Activated naive CD4-positive, alpha-beta T cell treated with anti-CD3 and anti-CD28 coated beads, Interleukin-2, amount 50 U/mL, for 72 hours (primary cell): Measurements from ENCODE around the gene MCM3. TPM values are rescaled to one million over a fixed set of nuclear protein-coding genes. Genes with fewer than 3 reads are reported as not detected.

Experiments used
- ATAC-seq, 2 donors: fragments of 150-1000 bp; cut with Tn5 transposase; 2 replicates each; pipeline ENCODE4 v1.10.0; 2021; ENCODE audit warnings: mild to moderate bottlenecking in 2 of 2, moderate library complexity in 2 of 2
- DNase-seq, 2 donors: peaks; one replicate each; pipeline ENCODE4 v3.0.0; 2021 to 2022; ENCODE audit warnings: low spot score in 2 of 2
- H3K27ac Mint-ChIP-seq, 2 donors: one replicate each; pipeline ENCODE4 v1.8.0; 2022; ENCODE audit warnings: mild to moderate bottlenecking in 2 of 2, mixed read lengths in 2 of 2
- H3K36me3 Mint-ChIP-seq, 2 donors: one replicate each; pipeline ENCODE4 v1.8.0; 2022; ENCODE audit warnings: mixed read lengths in 2 of 2
- H3K9me3 Mint-ChIP-seq, 2 donors: one replicate each; pipeline ENCODE4 v1.8.0; 2022; ENCODE audit warnings: mixed read lengths in 2 of 2
- total RNA-seq, 2 donors: library from RNA; stranded (reverse); gene quantifications; one replicate each; pipeline ENCODE4 v1.2.3, GENCODE V29; 2022

Gene MCM3
- total RNA-seq, 2 donors from 2014 or later: 239 to 276 TPM

DNA sequence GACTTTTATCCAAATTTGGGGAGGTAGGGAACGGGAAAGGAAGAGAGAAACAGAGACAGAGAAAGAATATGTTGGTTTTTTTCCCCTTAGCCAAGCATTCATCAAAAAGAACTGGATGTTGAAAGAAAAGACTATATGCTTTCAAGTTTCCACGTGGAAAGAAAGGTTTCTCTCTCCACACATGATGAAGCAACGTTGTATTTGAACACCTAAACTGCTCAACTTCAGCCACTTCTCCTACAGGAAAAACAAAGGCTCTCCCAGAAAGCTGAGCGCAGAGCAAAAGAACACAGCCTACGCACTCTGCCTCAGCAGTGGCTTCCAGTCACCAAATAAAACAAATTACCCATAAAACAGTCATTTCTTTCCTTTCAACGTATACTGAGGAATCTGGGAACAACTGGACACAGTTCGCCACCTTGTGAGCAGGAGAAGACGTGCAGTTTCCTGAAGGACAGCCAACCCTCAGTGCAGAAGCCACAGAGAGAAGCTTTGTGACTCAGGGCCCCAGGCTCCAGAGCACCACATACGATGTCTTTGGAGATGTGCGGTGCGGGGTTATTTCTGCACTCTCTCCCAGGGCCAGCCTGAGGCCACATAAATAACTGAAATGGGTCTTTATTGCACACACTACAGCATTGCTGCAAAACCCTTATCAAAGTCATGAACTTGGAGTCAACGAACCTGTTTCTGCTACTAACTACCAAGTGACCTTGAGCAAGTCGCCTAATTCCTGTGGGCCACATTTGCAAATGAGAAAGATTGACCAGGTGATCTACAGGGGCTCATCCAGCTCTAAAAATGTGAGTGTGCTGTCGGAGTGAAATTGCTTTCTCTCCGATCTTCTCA lies 50.3 kb downstream of the MCM3 start:
- H3K27ac Mint-ChIP-seq: no peak overlapping the region
- DNase-seq (peak in 1 of 2 donors; percentile 33), ATAC-seq (peak; percentile 54 to 77)
- H3K36me3 Mint-ChIP-seq: no peaks in the 10 kb centered on the region
- no peaks in the 10 kb centered on the region for H3K9me3 Mint-ChIP-seq

DNA sequence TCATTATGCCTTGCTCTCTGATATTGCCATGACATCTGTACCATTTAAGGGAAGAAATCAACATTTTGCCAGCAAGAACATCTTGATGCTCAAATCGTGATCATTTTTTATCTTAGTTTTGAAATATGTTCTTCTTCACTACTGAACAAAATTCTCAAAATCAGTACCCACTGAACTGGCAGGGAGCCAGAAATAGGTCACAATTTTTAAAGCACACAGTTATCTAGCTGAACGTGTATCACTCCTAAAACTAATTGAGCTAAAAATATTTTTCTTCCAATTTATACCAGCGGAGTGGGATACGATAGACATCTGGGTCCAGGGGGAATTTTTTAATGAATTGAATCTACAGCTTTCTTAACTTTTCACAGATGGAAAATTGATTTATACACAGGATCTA lies 51.5 kb downstream of the MCM3 start:
- Mint-ChIP-seq H3K27ac (no peak overlapping the region), H3K9me3 (no peaks in the 10 kb centered on the region), H3K36me3 (no peaks in the 10 kb centered on the region)
- DNase-seq (no peak), ATAC-seq (no peak)

DNA sequence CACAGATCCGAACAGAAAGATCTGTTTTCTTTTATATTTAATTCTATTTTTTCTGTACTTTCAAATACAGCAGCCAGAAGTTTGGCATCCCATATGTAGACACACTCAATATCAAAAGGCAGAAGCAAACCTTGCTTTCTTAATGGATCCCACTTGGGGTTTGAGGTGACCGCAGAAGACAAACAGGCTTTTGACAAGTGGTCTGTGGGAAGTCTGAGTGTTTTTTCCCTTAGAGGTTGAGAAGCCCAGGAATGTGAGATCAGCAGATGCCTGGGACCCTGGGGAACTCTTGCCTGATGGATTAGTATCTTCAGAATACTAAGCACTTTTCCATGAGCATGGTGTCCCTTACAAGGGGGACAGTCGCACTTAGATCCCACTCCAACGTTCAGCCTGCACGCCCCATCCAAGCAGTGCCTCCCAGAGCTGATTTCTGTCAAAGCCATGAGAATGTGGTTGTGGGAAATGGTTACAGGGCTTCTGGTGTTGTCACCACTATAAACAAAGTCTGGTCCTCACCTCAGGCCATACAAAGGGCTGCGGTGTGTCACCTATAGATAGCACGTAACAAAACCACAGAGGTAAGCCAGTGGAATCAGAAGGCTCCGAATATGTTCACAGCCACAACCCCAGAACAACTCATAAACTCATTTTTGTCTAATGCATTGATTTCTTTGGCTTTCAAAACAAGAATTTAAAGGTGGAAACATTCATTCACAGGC lies 53.0 kb downstream of the MCM3 start:
- Mint-ChIP-seq H3K9me3 (no peaks in the 10 kb centered on the region), H3K36me3 (no peaks in the 10 kb centered on the region), H3K27ac (no peak overlapping the region)
- peak; percentile 60 to 66 for DNase-seq
- ATAC-seq: peak; percentile 61 to 84

DNA sequence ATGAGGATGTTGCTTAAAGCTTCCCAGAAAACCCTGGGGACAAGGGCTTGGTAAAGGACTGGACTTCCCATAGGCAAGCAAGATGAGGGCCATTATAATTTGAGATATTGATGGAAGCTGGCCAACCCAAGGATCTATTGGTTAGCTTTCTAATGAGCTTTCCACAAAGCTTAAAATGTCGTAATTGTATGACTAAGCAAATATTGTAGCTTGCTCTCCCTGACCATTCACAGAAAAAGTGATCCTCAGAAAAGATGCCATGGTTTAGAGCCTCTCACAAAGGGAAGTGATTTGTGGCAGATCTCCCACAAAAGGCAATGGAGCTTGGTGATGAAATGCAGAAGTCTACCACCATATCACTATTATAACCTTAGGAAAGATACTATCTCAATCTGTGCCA lies 53.9 kb downstream of the MCM3 start:
- H3K36me3 Mint-ChIP-seq: no peaks in the 10 kb centered on the region
- no peak for ATAC-seq
- H3K9me3 Mint-ChIP-seq: no peaks in the 10 kb centered on the region

DNA sequence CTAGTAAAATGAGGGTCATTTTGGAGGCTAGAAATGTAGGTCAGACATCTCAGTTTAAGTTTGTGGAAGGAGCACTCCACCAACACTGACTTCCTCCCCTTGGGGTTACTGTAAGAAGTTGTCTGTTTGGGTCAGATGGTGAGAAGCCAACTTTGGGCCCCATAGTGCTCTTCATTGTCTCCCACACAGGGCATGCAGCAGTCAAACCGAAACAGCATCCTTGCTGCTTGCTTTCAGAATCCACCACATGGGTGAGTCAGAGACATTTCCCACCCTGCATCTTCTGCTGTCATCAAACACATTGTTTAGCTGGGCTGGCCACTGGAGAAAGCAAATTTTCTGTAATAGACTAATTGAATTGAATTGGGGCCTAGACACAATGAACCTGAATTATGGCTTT lies 57.0 kb downstream of the MCM3 start:
- peak; percentile 69 to 77 for DNase-seq
- no peaks in the 10 kb centered on the region for H3K9me3 Mint-ChIP-seq
- peak overlapping the region in 1 of 2 donors; percentile 8 for H3K27ac Mint-ChIP-seq
- ATAC-seq: peak; percentile 91 to 96
- no peaks in the 10 kb centered on the region for H3K36me3 Mint-ChIP-seq

More for the DNA sequence above, 53.9 kb downstream of the MCM3 start:
- no peak overlapping the region for H3K27ac Mint-ChIP-seq
- no peak for DNase-seq

DNA sequence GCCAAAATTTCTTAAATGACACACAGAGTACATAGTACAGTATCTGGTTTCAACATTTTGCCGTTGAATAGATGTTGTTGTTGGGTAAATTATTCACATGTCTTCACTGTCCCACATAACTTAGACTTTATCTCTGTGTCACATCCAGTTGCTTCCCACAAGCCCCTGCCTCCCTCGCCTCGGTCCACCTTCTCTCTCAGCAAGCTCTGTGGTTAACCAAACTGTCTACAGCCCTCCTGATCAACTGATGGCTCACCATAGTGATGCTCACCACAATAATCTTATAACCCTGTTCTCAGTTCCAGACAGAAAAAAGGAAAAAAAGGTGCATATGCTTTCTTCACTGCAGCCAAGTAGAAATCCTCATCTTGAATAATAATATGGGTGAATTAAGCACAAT lies 63.2 kb downstream of the MCM3 start:
- peak overlapping the region; percentile 4 to 25 for H3K27ac Mint-ChIP-seq
- H3K36me3 Mint-ChIP-seq: no peaks in the 10 kb centered on the region
- H3K9me3 Mint-ChIP-seq: no peaks in the 10 kb centered on the region
- DNase-seq (peak in 1 of 2 donors; percentile 28), ATAC-seq (peak; percentile 95 to 97)

DNA sequence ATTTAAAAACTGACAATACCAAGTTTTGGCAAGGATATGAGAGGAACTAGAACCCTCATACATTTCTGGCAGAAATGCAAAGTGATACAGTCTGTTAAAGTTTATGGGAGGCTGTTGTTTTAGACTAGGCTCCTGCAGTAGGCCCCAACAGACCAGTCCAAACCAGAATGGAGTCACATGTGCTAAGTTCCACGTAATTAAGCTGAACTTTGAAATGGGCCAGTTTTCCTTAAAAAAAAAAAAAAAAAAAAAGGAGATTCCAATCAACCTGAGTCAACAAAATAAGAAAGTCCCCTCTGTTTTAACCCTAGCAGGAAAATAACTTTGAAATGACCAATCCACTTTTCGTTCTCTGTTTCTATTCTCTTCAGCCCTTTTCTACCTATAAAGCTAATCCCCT lies 66.8 kb downstream of the MCM3 start:
- ATAC-seq (no peak), DNase-seq (no peak)
- Mint-ChIP-seq H3K9me3 (no peaks in the 10 kb centered on the region), H3K27ac (no peak overlapping the region), H3K36me3 (no peaks in the 10 kb centered on the region)

DNA sequence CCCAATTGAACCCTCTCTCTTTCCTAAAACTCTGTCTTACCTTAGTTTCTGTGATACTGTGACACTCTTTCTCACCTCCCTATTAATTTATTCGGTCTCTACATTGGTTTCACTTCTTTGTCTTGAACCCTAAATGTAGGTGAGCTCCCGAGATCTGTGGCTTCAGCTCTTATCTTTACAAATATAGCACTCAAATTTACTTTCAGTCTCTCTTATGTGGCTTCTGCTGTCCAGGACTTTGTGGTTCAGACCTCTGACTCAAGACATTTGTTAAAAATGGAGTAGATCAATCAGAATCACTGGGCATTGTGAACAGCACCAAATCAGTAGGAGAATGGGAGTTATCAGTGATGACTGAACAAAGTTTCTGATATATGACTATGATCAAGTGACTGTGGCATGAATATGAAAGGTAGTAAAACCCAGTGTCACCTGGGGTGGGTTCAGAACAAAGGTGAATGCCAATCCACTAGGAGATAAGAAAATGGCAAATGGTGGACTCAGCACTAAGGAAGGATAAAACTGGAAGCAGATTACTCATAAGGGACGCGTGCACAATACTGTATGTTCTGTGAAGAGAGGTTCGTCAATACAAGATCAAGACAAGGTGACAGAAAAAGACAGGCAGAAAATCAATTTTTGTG lies 67.5 kb downstream of the MCM3 start:
- no peak for DNase-seq
- ATAC-seq: no peak
- no peaks in the 10 kb centered on the region for H3K9me3 Mint-ChIP-seq
- H3K27ac Mint-ChIP-seq: no peak overlapping the region
- no peaks in the 10 kb centered on the region for H3K36me3 Mint-ChIP-seq

DNA sequence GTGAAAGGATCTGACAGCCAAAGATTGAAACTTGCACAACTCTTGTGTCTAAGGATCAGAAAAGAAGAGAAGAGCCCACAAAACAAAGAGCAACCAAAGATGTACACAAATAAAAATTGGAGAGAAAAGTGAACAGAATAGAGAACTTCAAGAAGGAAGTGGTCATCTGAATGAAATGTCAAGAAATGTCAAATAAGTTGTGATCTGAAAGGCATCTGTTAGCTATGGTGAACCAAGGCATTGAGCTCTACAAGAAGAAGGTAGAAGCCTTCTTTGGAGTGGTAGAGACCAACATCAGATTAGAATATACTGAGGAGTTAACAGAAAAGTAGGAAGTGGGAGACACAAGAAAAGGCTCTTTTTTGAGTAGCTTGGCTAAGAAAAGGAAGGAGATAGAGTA lies 68.8 kb downstream of the MCM3 start:
- no peaks in the 10 kb centered on the region for H3K36me3 Mint-ChIP-seq
- H3K27ac Mint-ChIP-seq: no peak overlapping the region
- DNase-seq: no peak
- no peaks in the 10 kb centered on the region for H3K9me3 Mint-ChIP-seq
- ATAC-seq: no peak

Other genes starting within 250 kb of the MCM3 start
- gene PKHD1, start 197.1 kb downstream of the MCM3 start, total RNA-seq: not detected
- 1 to 10 TPM in 1 of 2 donors, under 1 TPM in 1; 0.14 to 1.3 TPM for gene IL17A, start 98.4 kb downstream of the MCM3 start, total RNA-seq
- gene IL17F, start 40.2 kb downstream of the MCM3 start, total RNA-seq: 10 to 100 TPM in 1 of 2 donors, 1 to 10 TPM in 1; 6.2 to 13.9 TPM
- 10 to 100 TPM in 1 of 2 donors, 1 to 10 TPM in 1; 8.0 to 11.4 TPM for gene PAQR8, start 77.4 kb upstream of the MCM3 start, total RNA-seq
- 1 to 10 TPM; 4.4 to 6.4 TPM for gene EFHC1, start 135.6 kb upstream of the MCM3 start, total RNA-seq